ENCODE data around the gene SLC15A4.
"Not testable (repeated sequence)": the region's sequence is repeated elsewhere in the genome, so short reads cannot be mapped to it uniquely, and the experiment has no call there.

The SLC15A4 gene

GRCh38 chr12:128852885-128853599, 29.3 kb upstream of the SLC15A4 start, which contains the start of gene GLT1D1:
Gene GLT1D1, plus strand, starts transcription at chr12:128853478. Its CDS starts 104 bp downstream, at chr12:128853582.
- Mint-ChIP-seq H3K27me3 (peaks cover 18% of the 10 kb centered on the region), H3K4me1 (peaks cover 3% of the 10 kb centered on the region), H3K4me3 (peak within 1 kb of the TSS; percentile 61), H3K36me3 (no peaks in the 10 kb centered on the region), H3K27ac (no peak within 1 kb of the TSS), H3K9me3 (no peaks in the 10 kb centered on the region)
- ATAC-seq (ENCODE audit: low read depth) (no peak), DNase-seq (ENCODE audit: low spot score in 2 of 2) (peak in 1 of 2 donors; percentile 33)

GRCh38 chr12:128852026-128852698, 28.4 kb upstream of the SLC15A4 start:
- no peak overlapping the region for H3K4me3 Mint-ChIP-seq
- no peak overlapping the region for H3K27ac Mint-ChIP-seq

GRCh38 chr12:128851429-128851828, 27.7 kb upstream of the SLC15A4 start:
- not testable (repeated sequence) for DNase-seq (ENCODE audit: low spot score in 2 of 2); H3K4me3 Mint-ChIP-seq; H3K27ac Mint-ChIP-seq; H3K4me1 Mint-ChIP-seq; ATAC-seq (ENCODE audit: low read depth); H3K9me3 Mint-ChIP-seq; H3K36me3 Mint-ChIP-seq
- H3K27me3 Mint-ChIP-seq, result peaks cover 18% of the 10 kb centered on the region

More at GRCh38 chr12:128852026-128852698, 28.4 kb upstream of the SLC15A4 start:
- Mint-ChIP-seq H3K4me1 (peaks cover 3% of the 10 kb centered on the region), H3K36me3 (no peaks in the 10 kb centered on the region), H3K27me3 (peaks cover 18% of the 10 kb centered on the region), H3K9me3 (no peaks in the 10 kb centered on the region)
- DNase-seq (ENCODE audit: low spot score in 2 of 2) (no peak), ATAC-seq (ENCODE audit: low read depth) (no peak)

GRCh38 chr12:128850400-128850799, 26.6 kb upstream of the SLC15A4 start:
- Mint-ChIP-seq H3K4me3 (no peak overlapping the region), H3K9me3 (no peaks in the 10 kb centered on the region), H3K27ac (no peak overlapping the region), H3K36me3 (peaks cover 1% of the 10 kb centered on the region), H3K27me3 (peaks cover 14% of the 10 kb centered on the region), H3K4me1 (peaks cover 3% of the 10 kb centered on the region)
- no peak for DNase-seq (ENCODE audit: low spot score in 2 of 2)
- no peak for ATAC-seq (ENCODE audit: low read depth)

GRCh38 chr12:128849806-128850205, 26.0 kb upstream of the SLC15A4 start:
- H3K9me3 Mint-ChIP-seq; H3K27ac Mint-ChIP-seq; H3K4me1 Mint-ChIP-seq; DNase-seq (ENCODE audit: low spot score in 2 of 2); H3K4me3 Mint-ChIP-seq; ATAC-seq (ENCODE audit: low read depth); H3K36me3 Mint-ChIP-seq: not testable (repeated sequence)
- H3K27me3 Mint-ChIP-seq, result peaks cover 12% of the 10 kb centered on the region

GRCh38 chr12:128848371-128848770, 24.6 kb upstream of the SLC15A4 start:
- DNase-seq (ENCODE audit: low spot score in 2 of 2) (no peak), ATAC-seq (ENCODE audit: low read depth) (no peak)
- Mint-ChIP-seq H3K4me1 (no peaks in the 10 kb centered on the region), H3K9me3 (no peaks in the 10 kb centered on the region), H3K27me3 (peaks cover 7% of the 10 kb centered on the region), H3K4me3 (no peak overlapping the region), H3K27ac (no peak overlapping the region), H3K36me3 (peaks cover 1% of the 10 kb centered on the region)

GRCh38 chr12:128846671-128847070, 22.9 kb upstream of the SLC15A4 start:
- not testable (repeated sequence) for H3K4me3 Mint-ChIP-seq; H3K4me1 Mint-ChIP-seq; H3K27ac Mint-ChIP-seq; DNase-seq (ENCODE audit: low spot score in 2 of 2); ATAC-seq (ENCODE audit: low read depth); H3K36me3 Mint-ChIP-seq; H3K27me3 Mint-ChIP-seq; H3K9me3 Mint-ChIP-seq

- no peaks in the 10 kb centered on the region for H3K27me3 Mint-ChIP-seq
- no peak for ATAC-seq (ENCODE audit: low read depth)
- H3K9me3 Mint-ChIP-seq, result no peaks in the 10 kb centered on the region
- H3K4me1 Mint-ChIP-seq, result peaks cover 8% of the 10 kb centered on the region
- H3K36me3 Mint-ChIP-seq, result peaks cover 1% of the 10 kb centered on the region
- no peak for DNase-seq (ENCODE audit: low spot score in 2 of 2)
- no peak overlapping the region for H3K4me3 Mint-ChIP-seq
- H3K27ac Mint-ChIP-seq, result no peak overlapping the region
These were observed 20.4 kb upstream of the SLC15A4 start for GRCh38 chr12:128844031-128844635.

GRCh38 chr12:128843538-128843937, 19.8 kb upstream of the SLC15A4 start:
- Mint-ChIP-seq H3K4me1 (peaks cover 8% of the 10 kb centered on the region), H3K27me3 (no peaks in the 10 kb centered on the region), H3K4me3 (no peak overlapping the region), H3K27ac (no peak overlapping the region), H3K9me3 (no peaks in the 10 kb centered on the region), H3K36me3 (peaks cover 1% of the 10 kb centered on the region)
- no peak for ATAC-seq (ENCODE audit: low read depth)
- DNase-seq (ENCODE audit: low spot score in 2 of 2), result no peak

GRCh38 chr12:128842579-128842978, 18.8 kb upstream of the SLC15A4 start:
- no peaks in the 10 kb centered on the region for H3K27me3 Mint-ChIP-seq
- no peaks in the 10 kb centered on the region for H3K9me3 Mint-ChIP-seq
- DNase-seq (ENCODE audit: low spot score in 2 of 2) (no peak), ATAC-seq (ENCODE audit: low read depth) (no peak)
- no peak overlapping the region for H3K27ac Mint-ChIP-seq
- peaks cover 8% of the 10 kb centered on the region for H3K4me1 Mint-ChIP-seq
- H3K36me3 Mint-ChIP-seq, result peaks cover 1% of the 10 kb centered on the region
- H3K4me3 Mint-ChIP-seq, result no peak overlapping the region

- ATAC-seq (ENCODE audit: low read depth), result peak; percentile 91
- no peak for DNase-seq (ENCODE audit: low spot score in 2 of 2)
- H3K36me3 Mint-ChIP-seq, result no peaks in the 10 kb centered on the region
- peak overlapping the region; percentile 62 for H3K4me3 Mint-ChIP-seq
- peaks cover 8% of the 10 kb centered on the region for H3K4me1 Mint-ChIP-seq
- no peaks in the 10 kb centered on the region for H3K9me3 Mint-ChIP-seq
- H3K27me3 Mint-ChIP-seq, result no peaks in the 10 kb centered on the region
- peak overlapping the region; percentile 54 for H3K27ac Mint-ChIP-seq
These were observed 17.2 kb upstream of the SLC15A4 start for GRCh38 chr12:128840862-128841468.

GRCh38 chr12:128839885-128840284, 16.1 kb upstream of the SLC15A4 start:
- not testable (repeated sequence) for H3K27ac Mint-ChIP-seq; ATAC-seq (ENCODE audit: low read depth); H3K36me3 Mint-ChIP-seq; H3K27me3 Mint-ChIP-seq; H3K9me3 Mint-ChIP-seq; H3K4me3 Mint-ChIP-seq; DNase-seq (ENCODE audit: low spot score in 2 of 2); H3K4me1 Mint-ChIP-seq

GRCh38 chr12:128833418-128833817, 9.7 kb upstream of the SLC15A4 start:
- Mint-ChIP-seq H3K27me3 (no peaks in the 10 kb centered on the region), H3K36me3 (no peaks in the 10 kb centered on the region), H3K9me3 (no peaks in the 10 kb centered on the region), H3K4me3 (no peak overlapping the region), H3K4me1 (peaks cover 17% of the 10 kb centered on the region), H3K27ac (no peak overlapping the region)
- no peak for DNase-seq (ENCODE audit: low spot score in 2 of 2)
- ATAC-seq (ENCODE audit: low read depth), result no peak

GRCh38 chr12:128830505-128830893, 6.7 kb upstream of the SLC15A4 start:
- ATAC-seq (ENCODE audit: low read depth), result peak; percentile 57
- H3K9me3 Mint-ChIP-seq, result no peaks in the 10 kb centered on the region
- H3K36me3 Mint-ChIP-seq, result no peaks in the 10 kb centered on the region
- peak overlapping the region; percentile 67 for H3K4me3 Mint-ChIP-seq
- H3K4me1 Mint-ChIP-seq, result peaks cover 17% of the 10 kb centered on the region
- H3K27ac Mint-ChIP-seq, result peak overlapping the region; percentile 92
- DNase-seq (ENCODE audit: low spot score in 2 of 2), result peak in 1 of 2 donors; percentile 61
- no peaks in the 10 kb centered on the region for H3K27me3 Mint-ChIP-seq

All from memory B cell (primary cell).